B cell (primary cell): ENCODE measurements around the gene WDR27. TPM values are rescaled to one million over a fixed set of nuclear protein-coding genes. Genes with fewer than 3 reads are reported as not detected.
"Not testable (repeated sequence)": the region's sequence is repeated elsewhere in the genome, so short reads cannot be mapped to it uniquely, and the experiment has no call there.

ENCODE experiments used
- ATAC-seq: fragments of 200-7000 bp; cut with Tn5 transposase; one replicate; pipeline ENCODE4 v1.10.0; 2021; ENCODE audit warnings: low read depth, mild to moderate bottlenecking, moderate number of reproducible peaks, moderate library complexity
- CTCF ChIA-PET: fragments of 350-600 bp; sonication (Branson Sonifier 250); formaldehyde crosslinking; loops from one replicate; lab custom pipeline; 2021; ENCODE audit warnings: antibody characterized with exemption, inconsistent platforms; lab: Charles Lee
- POLR2A ChIA-PET: fragments of 350-600 bp; sonication (Branson Sonifier 250); formaldehyde crosslinking; loops from one replicate; lab custom pipeline; 2021; ENCODE audit warnings: antibody characterized with exemption; lab: Charles Lee
- DNase-seq: peaks from one replicate; pipeline ENCODE4 v3.0.0; 2013
- H2AFZ ChIP-seq: 2 replicates; pipeline ENCODE4 v1.6.1; 2012; ENCODE audit warnings: mild to moderate bottlenecking, low read depth, low read length; ENCODE audit not compliant: insufficient read depth, poor library complexity, severe bottlenecking
- H3K27ac ChIP-seq, 2 donors: 1 replicate in 1 of 2; 2 replicates in 1 of 2; pipeline ENCODE4 v1.5.1; 2012 to 2013; ENCODE audit warnings: low read length in 2 of 2, mild to moderate bottlenecking in 2 of 2, moderate library complexity in 1 of 2
- H3K27me3 ChIP-seq, 4 experiments: fragments of 200-600 bp in 1 of 4; sonication (generic) in 1 of 4; replicated peaks in 1 of 4; 1 replicate in 2 of 4; 2 replicates in 2 of 4; pipeline versions ENCODE4 v1.6.1 to v1.7.0; 2013 to 2016; ENCODE audit warnings: low read length in 3 of 4, mild to moderate bottlenecking in 2 of 4, mixed read lengths in 1 of 4, moderate library complexity in 1 of 4; ENCODE audit not compliant: insufficient read depth in 4 of 4, control insufficient read depth in 3 of 4; ENCODE audit errors: control extremely low read depth in 1 of 4
- H3K36me3 ChIP-seq, 2 experiments: replicated peaks in 1 of 2; 1 replicate in 1 of 2; 2 replicates in 1 of 2; pipeline versions ENCODE4 v1.6.1 to v1.7.1; 2013; ENCODE audit warnings: low read length in 1 of 2; ENCODE audit not compliant: insufficient read depth in 2 of 2, control insufficient read depth in 1 of 2; ENCODE audit errors: control extremely low read depth in 1 of 2, extremely low read depth in 1 of 2
- H3K4me1 ChIP-seq, 2 donors: fragments of 200-600 bp in 1 of 2; sonication (generic) in 1 of 2; 1 replicate in 1 of 2; 2 replicates in 1 of 2; pipeline versions ENCODE4 v1.5.1 to v1.6.1; 2013 to 2017; ENCODE audit warnings: low read length in 2 of 2; ENCODE audit not compliant: control insufficient read depth in 2 of 2, insufficient read depth in 2 of 2
- H3K4me2 ChIP-seq: replicated peaks from 2 replicates; pipeline ENCODE3; 2012; ENCODE audit warnings: mild to moderate bottlenecking, low read depth, low read length; ENCODE audit not compliant: poor library complexity, severe bottlenecking
- H3K4me3 ChIP-seq, 5 experiments: fragments of 200-600 bp in 1 of 5; sonication (generic) in 1 of 5; 1 replicate in 3 of 5; 2 replicates in 2 of 5; pipeline versions ENCODE4 v1.5.1 to v1.7.0; 2011 to 2016; ENCODE audit warnings: low read length in 4 of 5, mild to moderate bottlenecking in 4 of 5, low read depth in 2 of 5, control low read depth in 1 of 5, moderate library complexity in 1 of 5; ENCODE audit not compliant: insufficient read depth in 1 of 5; ENCODE audit errors: control extremely low read depth in 1 of 5, extremely low read depth in 1 of 5
- H3K79me2 ChIP-seq: fragments of 200-600 bp; sonication (generic); one replicate; pipeline ENCODE4 v1.6.0; 2016; ENCODE audit warnings: low read length; ENCODE audit not compliant: control insufficient read depth, insufficient read depth
- H3K9ac ChIP-seq: fragments of 200-600 bp; sonication (generic); 2 replicates; pipeline ENCODE4 v1.6.1; 2017; ENCODE audit warnings: mild to moderate bottlenecking, low read length, moderate library complexity
- H3K9me3 ChIP-seq, 3 donors: one replicate each; pipeline versions ENCODE4 v1.6.1 to v1.7.1; 2013; ENCODE audit warnings: low read length in 2 of 3; ENCODE audit not compliant: control insufficient read depth in 2 of 3, insufficient read depth in 1 of 3; ENCODE audit errors: control extremely low read depth in 1 of 3
- H4K20me1 ChIP-seq: 2 replicates; pipeline ENCODE4 v1.6.0; 2012; ENCODE audit warnings: mild to moderate bottlenecking, low read length; ENCODE audit not compliant: insufficient read depth, control insufficient read depth, poor library complexity, severe bottlenecking
- H3K27ac Mint-ChIP-seq: one replicate; pipeline ENCODE4 v1.8.0; 2021; ENCODE audit warnings: mixed read lengths
- H3K27me3 Mint-ChIP-seq: one replicate; pipeline ENCODE4 v1.8.0; 2021; ENCODE audit warnings: mixed read lengths
- H3K4me1 Mint-ChIP-seq: one replicate; pipeline ENCODE4 v1.8.0; 2021; ENCODE audit warnings: mixed read lengths
- H3K4me3 Mint-ChIP-seq: one replicate; pipeline ENCODE4 v1.8.0; 2021; ENCODE audit warnings: mixed read lengths
- H3K9me3 Mint-ChIP-seq: one replicate; pipeline ENCODE4 v1.8.0; 2022; ENCODE audit warnings: mixed read lengths; ENCODE audit not compliant: insufficient read depth
- CTCF ChIP-seq: fragments of 200-600 bp; IDR thresholded peaks from one replicate; pipeline ENCODE4 v1.8.0; 2022; ENCODE audit warnings: antibody characterized with exemption, mild to moderate bottlenecking
- EZH2 ChIP-seq: IDR thresholded peaks from 2 replicates; pipeline ENCODE4 v1.6.1; 2012; ENCODE audit warnings: borderline replicate concordance, low read depth, mild to moderate bottlenecking, moderate library complexity, low read length; ENCODE audit not compliant: insufficient read depth, poor library complexity, severe bottlenecking
- WGBS: methylation state at CpG from one replicate; pipeline ENCODE4 v1.1.5; 2013; ENCODE audit warnings: missing lambda C conversion rate; ENCODE audit not compliant: insufficient coverage; 5-methylcytosine and 5-hydroxymethylcytosine counted together
- intact Hi-C: fragments of 100-400 bp; cut with micrococcal nuclease; formaldehyde crosslinking; loops from one replicate; pipeline ENCODE4 v1.10.0; 2022
- polyA plus RNA-seq: library from polyadenylated mRNA; depleted of rRNA; stranded (reverse); fragments of >200 nt; gene quantifications from 2 replicates; pipeline ENCODE4 v1.2.3, GENCODE V29; 2012
- total RNA-seq, 2 donors: library from RNA; stranded (reverse); fragments of 120-200 nt in 1 of 2; gene quantifications; 1 replicate in 1 of 2; 2 replicates in 1 of 2; pipeline versions ENCODE4 v1.2.3 to v1.2.4, GENCODE V29; 2013 to 2022

Gene WDR27
- total and polyA plus RNA-seq, 2 donors (not counting 1 experiment from before 2014, with no cell fraction given) = 64.3 to 86.3 TPM

- H3K4me3 Mint-ChIP-seq, H3K27ac Mint-ChIP-seq, DNase-seq, H3K9ac ChIP-seq, H3K36me3 ChIP-seq, intact Hi-C loops, ATAC-seq, H3K4me2 ChIP-seq, H3K4me1 ChIP-seq, H2AFZ ChIP-seq, H3K27me3 ChIP-seq, H3K27me3 Mint-ChIP-seq, H3K27ac ChIP-seq, H4K20me1 ChIP-seq, H3K9me3 Mint-ChIP-seq, H3K4me3 ChIP-seq, POLR2A ChIA-PET: not testable (repeated sequence)
- 97% methylated on average over 8 of the region's 10 CpGs for WGBS
- peak; percentile 16 for TF ChIP-seq CTCF
- H3K79me2 ChIP-seq = peaks cover 38% of the 10 kb centered on the region
- CTCF ChIA-PET = interaction anchor here (1.0 kb wide), 1 partner anchor 34 kb away, joined by 3 read pairs; no protein-coding TSS in a partner anchor
- peaks cover 17% of the 10 kb centered on the region for H3K4me1 Mint-ChIP-seq
- peaks cover 0 to 27% (median 13%) of the 10 kb centered on the region in 3 donors for H3K9me3 ChIP-seq
These were observed 4.7 kb downstream of the WDR27 start for GRCh38 chr6:169697115-169697514.

- peaks cover 9% of the 10 kb centered on the region for H3K4me1 Mint-ChIP-seq
- H2AFZ ChIP-seq = no peak overlapping the region
- ATAC-seq (no peak), DNase-seq (no peak)
- no peak overlapping the region for H3K9ac ChIP-seq
- H3K4me1 ChIP-seq = no peaks in the 10 kb centered on the region
- WGBS = 94% methylated on average over 4 of the region's 5 CpGs
- H4K20me1 ChIP-seq = no peaks in the 10 kb centered on the region
- no peaks in the 10 kb centered on the region for H3K27me3 ChIP-seq
- TF ChIP-seq CTCF (no peak), EZH2 (no peak)
- no peak overlapping the region for H3K27ac ChIP-seq
- H3K27ac Mint-ChIP-seq = no peak overlapping the region
- intact Hi-C loops = no loop called here
- peaks cover 37% of the 10 kb centered on the region for H3K79me2 ChIP-seq
- H3K4me3 Mint-ChIP-seq = no peak overlapping the region
- ChIA-PET POLR2A (no interaction called here), CTCF (no interaction called here)
- H3K4me3 ChIP-seq = no peak overlapping the region
- peaks cover 3% of the 10 kb centered on the region for H3K9me3 Mint-ChIP-seq
- peaks cover 3 to 4% of the 10 kb centered on the region in 2 experiments for H3K36me3 ChIP-seq
- H3K9me3 ChIP-seq = peaks cover 0 to 35% (median 14%) of the 10 kb centered on the region in 3 donors
- H3K27me3 Mint-ChIP-seq = no peaks in the 10 kb centered on the region
- no peak overlapping the region for H3K4me2 ChIP-seq
These were observed 6.7 kb downstream of the WDR27 start for GRCh38 chr6:169695131-169695530.
